Upper lobe of right lung (tissue), 1 donor: ENCODE results near the gene XRCC1. TPM values are rescaled to one million over a fixed set of nuclear protein-coding genes. Genes with fewer than 3 reads are reported as not detected.

Source experiments
- ATAC-seq: fragments of 200-7000 bp; cut with Tn5 transposase; one replicate; pipeline ENCODE4 v1.9.1; 2020; ENCODE audit warnings: mild to moderate bottlenecking, moderate library complexity
- DNase-seq: peaks from one replicate; pipeline ENCODE4 v3.0.0-alpha.2; 2020
- H3K27ac ChIP-seq: fragments of 200-600 bp; one replicate; pipeline ENCODE4 v1.8.0; 2022
- H3K27me3 ChIP-seq: fragments of 200-600 bp; one replicate; pipeline ENCODE4 v1.8.0; 2022; ENCODE audit warnings: mild to moderate bottlenecking
- H3K36me3 ChIP-seq: fragments of 200-600 bp; one replicate; pipeline ENCODE4 v1.8.0; 2022
- H3K4me1 ChIP-seq: fragments of 200-600 bp; one replicate; pipeline ENCODE4 v1.8.0; 2022
- H3K4me3 ChIP-seq: fragments of 200-600 bp; one replicate; pipeline ENCODE4 v1.8.0; 2022; ENCODE audit warnings: mild to moderate bottlenecking
- H3K9me3 ChIP-seq: fragments of 200-600 bp; one replicate; pipeline ENCODE4 v1.8.0; 2022
- intact Hi-C: fragments of 100-400 bp; cut with DNase I; formaldehyde crosslinking; loops from one replicate; pipeline ENCODE4 v1.11.0; 2022
- total RNA-seq: library from RNA; stranded (reverse); fragmentation: NEBNext Ultra II Directional; extraction: Animal tissue kit (Norgen Biotek cat#: 25700); gene quantifications from one replicate; pipeline ENCODE4 v1.2.1, GENCODE V29; 2021
- TF ChIP-seq, protein P1 (sequence below): fragments of 200-600 bp; IDR thresholded peaks from one replicate; pipeline ENCODE4 v1.8.0; 2022; ENCODE audit warnings: antibody characterized with exemption
- donor health status: DM: no; HTN: yes; CAD: no; lungs with severe emphysema.

The XRCC1 gene
- total RNA-seq, 1 donor from 2014 or later: 23.8 TPM

DNA sequence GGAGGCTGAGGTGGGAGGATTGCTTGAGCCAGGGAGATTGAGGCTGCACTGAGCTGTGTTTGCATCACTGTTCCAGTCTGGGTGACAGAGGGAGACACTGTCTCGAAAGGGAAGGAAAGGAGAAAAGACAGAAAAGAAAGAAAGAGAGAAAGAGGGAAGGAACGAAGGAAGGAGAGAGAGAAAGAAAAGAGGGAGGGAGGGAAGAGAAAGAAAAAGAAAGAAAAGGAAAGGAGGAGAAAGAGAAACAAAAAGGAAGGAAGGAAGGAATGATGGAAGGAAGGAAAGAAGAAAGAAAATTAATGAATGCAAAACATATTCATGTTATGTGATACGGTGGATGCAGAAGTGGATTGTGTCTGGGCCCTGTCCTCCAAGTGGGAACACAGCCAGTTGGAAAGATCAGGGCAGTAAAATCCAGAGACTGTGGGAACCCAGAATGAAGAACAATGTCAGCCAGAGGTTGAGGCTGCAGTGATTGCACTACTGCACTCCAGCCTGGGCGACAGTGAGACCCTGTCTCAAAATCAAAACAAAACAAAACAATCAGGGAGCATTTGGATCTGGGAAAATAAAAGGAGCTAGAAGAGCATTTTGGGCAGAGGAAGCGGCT lies 77.0 kb downstream of the XRCC1 start:
- intact Hi-C loops: no loop called here
- TF ChIP-seq, protein P1, sequence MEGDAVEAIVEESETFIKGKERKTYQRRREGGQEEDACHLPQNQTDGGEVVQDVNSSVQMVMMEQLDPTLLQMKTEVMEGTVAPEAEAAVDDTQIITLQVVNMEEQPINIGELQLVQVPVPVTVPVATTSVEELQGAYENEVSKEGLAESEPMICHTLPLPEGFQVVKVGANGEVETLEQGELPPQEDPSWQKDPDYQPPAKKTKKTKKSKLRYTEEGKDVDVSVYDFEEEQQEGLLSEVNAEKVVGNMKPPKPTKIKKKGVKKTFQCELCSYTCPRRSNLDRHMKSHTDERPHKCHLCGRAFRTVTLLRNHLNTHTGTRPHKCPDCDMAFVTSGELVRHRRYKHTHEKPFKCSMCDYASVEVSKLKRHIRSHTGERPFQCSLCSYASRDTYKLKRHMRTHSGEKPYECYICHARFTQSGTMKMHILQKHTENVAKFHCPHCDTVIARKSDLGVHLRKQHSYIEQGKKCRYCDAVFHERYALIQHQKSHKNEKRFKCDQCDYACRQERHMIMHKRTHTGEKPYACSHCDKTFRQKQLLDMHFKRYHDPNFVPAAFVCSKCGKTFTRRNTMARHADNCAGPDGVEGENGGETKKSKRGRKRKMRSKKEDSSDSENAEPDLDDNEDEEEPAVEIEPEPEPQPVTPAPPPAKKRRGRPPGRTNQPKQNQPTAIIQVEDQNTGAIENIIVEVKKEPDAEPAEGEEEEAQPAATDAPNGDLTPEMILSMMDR: no peak
- ATAC-seq: no peak
- Histone ChIP-seq H3K4me3 (no peak overlapping the region), H3K4me1 (peaks cover 4% of the 10 kb centered on the region), H3K9me3 (no peaks in the 10 kb centered on the region), H3K27me3 (no peaks in the 10 kb centered on the region), H3K36me3 (peaks cover 7% of the 10 kb centered on the region), H3K27ac (no peak overlapping the region)
- DNase-seq: no peak

DNA sequence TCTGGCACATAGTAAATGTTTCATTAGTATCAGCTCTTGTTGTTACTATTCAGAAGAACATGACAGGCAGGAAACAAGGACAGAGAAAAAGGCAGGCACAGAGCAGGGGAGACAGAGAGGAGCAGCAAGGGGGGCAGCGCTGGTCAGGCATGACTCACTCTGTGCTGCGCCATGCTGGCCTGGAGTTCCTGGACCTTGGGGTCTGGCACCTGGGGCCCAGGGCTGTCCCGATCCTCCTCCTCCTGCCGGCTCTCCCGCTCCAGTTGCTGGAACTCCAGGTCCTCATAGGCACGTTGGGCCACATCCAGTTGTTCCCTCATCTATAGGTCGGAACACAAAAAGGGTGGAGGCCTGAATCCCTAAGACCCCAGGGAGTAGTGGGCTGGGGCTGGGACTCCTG lies 78.4 kb downstream of the XRCC1 start:
- Histone ChIP-seq H3K27me3 (no peaks in the 10 kb centered on the region), H3K27ac (no peak overlapping the region), H3K4me3 (no peak overlapping the region), H3K36me3 (peaks cover 7% of the 10 kb centered on the region), H3K4me1 (no peaks in the 10 kb centered on the region), H3K9me3 (no peaks in the 10 kb centered on the region)
- ATAC-seq: no peak
- intact Hi-C loops: no loop called here
- no peak for DNase-seq
- TF ChIP-seq, protein P1: no peak

DNA sequence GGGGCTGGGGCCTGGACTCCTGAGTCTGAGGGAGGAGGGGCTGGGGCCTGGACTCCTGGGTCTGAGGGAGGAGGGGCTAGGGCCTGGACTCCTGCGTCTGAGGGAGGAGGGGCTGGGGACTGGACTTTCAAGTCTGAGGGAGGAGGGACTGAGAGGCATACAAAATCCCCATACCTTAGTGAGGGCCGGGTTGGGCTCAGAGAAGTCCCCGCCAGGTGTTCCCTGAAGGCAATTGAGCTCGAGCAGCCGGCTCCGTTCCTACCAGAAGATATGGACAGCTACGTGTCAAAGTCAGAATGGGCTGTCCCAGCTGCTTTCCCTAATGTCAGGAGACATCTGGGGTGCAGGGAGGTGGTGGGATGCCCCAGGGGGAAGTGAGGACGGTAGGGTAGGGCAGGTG lies 80.2 kb downstream of the XRCC1 start:
- Histone ChIP-seq H3K9me3 (no peaks in the 10 kb centered on the region), H3K4me3 (no peak overlapping the region), H3K27ac (no peak overlapping the region), H3K27me3 (no peaks in the 10 kb centered on the region), H3K4me1 (no peaks in the 10 kb centered on the region), H3K36me3 (peaks cover 7% of the 10 kb centered on the region)
- no peak for ATAC-seq
- intact Hi-C loops: no loop called here
- no peak for DNase-seq
- TF ChIP-seq, protein P1: no peak

Other genes starting within 250 kb of the XRCC1 start
- 3.1 TPM for gene CD177, start 221.8 kb downstream of the XRCC1 start, total RNA-seq
- not detected for gene TEX101, start 160.6 kb downstream of the XRCC1 start, total RNA-seq
- 0.75 TPM for gene LYPD3, start 109.9 kb downstream of the XRCC1 start, total RNA-seq
- 9.1 TPM for gene PHLDB3, start 70.8 kb downstream of the XRCC1 start, total RNA-seq
- gene ETHE1, start 48.3 kb downstream of the XRCC1 start, total RNA-seq: 34.6 TPM
- 2.3 TPM for gene ZNF575, start 42.3 kb downstream of the XRCC1 start, total RNA-seq
- gene PINLYP, start 274 bp upstream of the XRCC1 start, total RNA-seq: 4.7 TPM
- 23.2 TPM for gene IRGQ, start 20.6 kb upstream of the XRCC1 start, total RNA-seq
- gene ZNF576, start 21.1 kb upstream of the XRCC1 start, total RNA-seq: 16.6 TPM
- gene SRRM5, start 36.6 kb upstream of the XRCC1 start, total RNA-seq: 0.29 TPM
- gene ZNF428, start 44.1 kb upstream of the XRCC1 start, total RNA-seq: 27.1 TPM
- 8.7 TPM for gene CADM4, start 64.3 kb upstream of the XRCC1 start, total RNA-seq
- 97.2 TPM for gene PLAUR, start 94.6 kb upstream of the XRCC1 start, total RNA-seq
- gene IRGC, start 140.5 kb upstream of the XRCC1 start, total RNA-seq: not detected
- 44.7 TPM for gene SMG9, start 179.4 kb upstream of the XRCC1 start, total RNA-seq
- 7.3 TPM for gene KCNN4, start 205.4 kb upstream of the XRCC1 start, total RNA-seq
- gene LYPD5, start 226.9 kb upstream of the XRCC1 start, total RNA-seq: 3.6 TPM